HCT116 (cell line): Measurements from ENCODE around the gene FGFR3. TPM values are rescaled to one million over a fixed set of nuclear protein-coding genes. Genes with fewer than 3 reads are reported as not detected.

ENCODE experiments used
- ATAC-seq: fragments of 200-7000 bp; cut with Tn5 transposase; 2 replicates; pipeline ENCODE4 v1.9.1; 2020; ENCODE audit warnings: mild to moderate bottlenecking, moderate library complexity
- BruUV-seq: library from RNA; stranded (reverse); fragments of 400-500 nt; replicated peaks from 2 replicates; lab custom pipeline; 2021; lab: Mats Ljungman, UMichigan
- CTCF ChIA-PET: fragments of 300-600 bp; sonication (Branson Sonifier 250); formaldehyde crosslinking; loops from one replicate; lab custom pipeline; 2021; ENCODE audit warnings: antibody characterized with exemption; lab: Charles Lee
- POLR2A ChIA-PET: fragments of 300-600, 350-600 bp; sonication (Branson Sonifier 250); formaldehyde crosslinking; loops from one replicate; lab custom pipeline; 2021; ENCODE audit warnings: antibody characterized with exemption; lab: Charles Lee
- RAD21 ChIA-PET, 2 experiments: fragments of 300-600 bp; sonication (Branson Sonifier 250); formaldehyde crosslinking; loops; one replicate each; lab custom pipeline; 2023; ENCODE audit warnings: low total read pairs in 2 of 2; ENCODE audit not compliant: uncharacterized antibody in 2 of 2, unreplicated experiment in 2 of 2, low non-redundant PET in 1 of 2; lab: Charles Lee
- DNase-seq: peaks from one replicate; pipeline ENCODE4 v3.0.0-alpha.2; 2010; ENCODE audit warnings: low read depth, low spot score
- H2AFZ ChIP-seq: fragments of 200-600 bp; shearing (Covaris generic), sonication (generic); 2 replicates; pipeline ENCODE4 v1.6.1; 2017; ENCODE audit warnings: low read depth, mixed run types, mixed read lengths, antibody characterized with exemption, low read length; ENCODE audit not compliant: poor library complexity, severe bottlenecking
- H3K27ac ChIP-seq: 2 replicates; pipeline ENCODE4 v1.5.1; 2012; ENCODE audit warnings: low read depth, low read length
- H3K27me3 ChIP-seq: fragments of 200-600 bp; sonication (generic); 2 replicates; pipeline ENCODE4 v1.6.1; 2016; ENCODE audit warnings: mixed run types, low read length, mixed read lengths; ENCODE audit not compliant: insufficient read depth
- H3K36me3 ChIP-seq, 2 experiments: fragments of 200-500 bp in 1 of 2; fragments of 200-600 bp in 1 of 2; sonication (Bioruptor generic) in 1 of 2; sonication (generic) in 1 of 2; 2 replicates each; pipeline versions ENCODE4 v1.5.1 to v1.6.1; 2014 to 2016; ENCODE audit warnings: low read length in 2 of 2, inconsistent platforms in 1 of 2, mixed read lengths in 1 of 2, mixed run types in 1 of 2; ENCODE audit not compliant: insufficient read depth in 2 of 2, control insufficient read depth in 1 of 2
- H3K4me1 ChIP-seq, 2 experiments: fragments of 200-600 bp in 1 of 2; sonication (generic) in 1 of 2; 2 replicates each; pipeline versions ENCODE4 v1.5.1 to v1.6.1; 2012 to 2017; ENCODE audit warnings: low read length in 2 of 2, inconsistent platforms in 1 of 2, mild to moderate bottlenecking in 1 of 2, mixed read lengths in 1 of 2, mixed run types in 1 of 2, moderate library complexity in 1 of 2; ENCODE audit not compliant: insufficient read depth in 2 of 2, control insufficient read depth in 1 of 2
- H3K4me2 ChIP-seq: fragments of 200-600 bp; sonication (generic); 2 replicates; pipeline ENCODE4 v1.6.1; 2017; ENCODE audit warnings: mixed run types, low read length, mixed read lengths
- H3K4me3 ChIP-seq, 2 experiments: fragments of 200-600 bp in 1 of 2; sonication (generic) in 1 of 2; replicated peaks in 1 of 2; 2 replicates each; pipeline ENCODE4 v1.5.1; 2011 to 2016; ENCODE audit warnings: low read length in 2 of 2, control low read depth in 1 of 2, low read depth in 1 of 2, mild to moderate bottlenecking in 1 of 2, mixed read lengths in 1 of 2, mixed run types in 1 of 2
- H3K79me2 ChIP-seq: fragments of 200-600 bp; sonication (generic); 2 replicates; pipeline ENCODE4 v1.6.1; 2017; ENCODE audit warnings: mild to moderate bottlenecking, mixed run types, low read length, moderate library complexity, mixed read lengths; ENCODE audit not compliant: insufficient read depth
- H3K9ac ChIP-seq: fragments of 200-600 bp; sonication (generic); 2 replicates; pipeline ENCODE4 v1.6.1; 2016; ENCODE audit warnings: low read length, mixed read lengths
- H3K9me2 ChIP-seq: fragments of 200-600 bp; sonication (generic), shearing (Covaris generic); 2 replicates; pipeline ENCODE4 v1.6.1; 2017; ENCODE audit warnings: mixed run types, mild to moderate bottlenecking, moderate library complexity; ENCODE audit not compliant: insufficient read depth
- H3K9me3 ChIP-seq, 2 experiments: fragments of 200-500 bp in 1 of 2; fragments of 200-600 bp in 1 of 2; sonication (Bioruptor generic) in 1 of 2; sonication (generic) in 1 of 2; 2 replicates each; pipeline ENCODE4 v1.6.1; 2014 to 2017; ENCODE audit warnings: low read length in 2 of 2, mixed read lengths in 2 of 2, inconsistent platforms in 1 of 2, low read depth in 1 of 2, mild to moderate bottlenecking in 1 of 2, mixed run types in 1 of 2, moderate library complexity in 1 of 2; ENCODE audit not compliant: control insufficient read depth in 1 of 2, insufficient read depth in 1 of 2
- H4K20me1 ChIP-seq: fragments of 200-600 bp; sonication (generic), shearing (Covaris generic); 2 replicates; pipeline ENCODE4 v1.6.1; 2017; ENCODE audit warnings: mixed run types, mild to moderate bottlenecking, moderate library complexity; ENCODE audit not compliant: insufficient read depth
- CBX3 ChIP-seq: IDR thresholded peaks from 2 replicates; pipeline ENCODE4 v1.6.1; 2012; ENCODE audit warnings: low read depth
- CEBPB ChIP-seq: IDR thresholded peaks from 2 replicates; pipeline ENCODE4 v1.6.1; 2012; ENCODE audit warnings: low read depth
- CTCF ChIP-seq, 3 experiments: fragments of 200-600 bp in 1 of 3; sonication (generic) in 1 of 3; IDR thresholded peaks in 2 of 3; conservative IDR thresholded peaks in 1 of 3; 2 replicates each; pipeline ENCODE4 v1.5.1; 2012 to 2017; ENCODE audit warnings: low read depth in 2 of 3, low read length in 2 of 3, antibody characterized with exemption in 1 of 3, borderline replicate concordance in 1 of 3, control low read depth in 1 of 3, mild to moderate bottlenecking in 1 of 3, mixed read lengths in 1 of 3, mixed run types in 1 of 3, moderate library complexity in 1 of 3; ENCODE audit not compliant: insufficient read depth in 1 of 3
- EZH2phosphoT487 ChIP-seq: fragments of 200-600 bp; IDR thresholded peaks from 2 replicates; pipeline ENCODE4 v1.6.1; 2018; ENCODE audit warnings: antibody characterized with exemption, borderline replicate concordance
- FOSL1 ChIP-seq: IDR thresholded peaks from 2 replicates; pipeline ENCODE4 v1.6.1; 2012; ENCODE audit warnings: low read depth
- JUND ChIP-seq: IDR thresholded peaks from 2 replicates; pipeline ENCODE4 v1.6.1; 2012
- MAX ChIP-seq: IDR thresholded peaks from 2 replicates; pipeline ENCODE4 v1.6.1; 2012
- POLR2A ChIP-seq: IDR thresholded peaks from 2 replicates; pipeline ENCODE4 v1.7.0; 2011; ENCODE audit warnings: borderline replicate concordance; ENCODE audit not compliant: insufficient read depth, insufficient read length; ENCODE audit errors: extremely low read depth
- POLR2AphosphoS5 ChIP-seq: IDR thresholded peaks from 2 replicates; pipeline ENCODE4 v1.6.1; 2011; ENCODE audit warnings: mild to moderate bottlenecking, low read depth, low read length, moderate library complexity
- RAD21 ChIP-seq: IDR thresholded peaks from 2 replicates; pipeline ENCODE4 v1.6.1; 2012; ENCODE audit warnings: low read depth, mild to moderate bottlenecking
- REST ChIP-seq: IDR thresholded peaks from 2 replicates; pipeline ENCODE4 v1.6.1; 2012; ENCODE audit warnings: low read depth
- SIN3A ChIP-seq: IDR thresholded peaks from 2 replicates; pipeline ENCODE4 v1.6.1; 2012; ENCODE audit warnings: low read depth
- SRF ChIP-seq: IDR thresholded peaks from 2 replicates; pipeline ENCODE4 v1.6.1; 2012; ENCODE audit warnings: low read depth
- TCF7L2 ChIP-seq: IDR thresholded peaks from 2 replicates; pipeline ENCODE4 v1.7.0; 2011; ENCODE audit warnings: borderline replicate concordance, inconsistent platforms; ENCODE audit not compliant: insufficient read depth, insufficient read length; ENCODE audit errors: extremely low read depth
- YY1 ChIP-seq: IDR thresholded peaks from 2 replicates; pipeline ENCODE4 v1.6.1; 2011; ENCODE audit warnings: low read length, low read depth, moderate library complexity, mild to moderate bottlenecking; ENCODE audit not compliant: insufficient replicate concordance; ENCODE audit errors: extremely low read depth
- ZBTB33 ChIP-seq: IDR thresholded peaks from 2 replicates; pipeline ENCODE4 v1.6.1; 2011; ENCODE audit warnings: mild to moderate bottlenecking, low read length, moderate library complexity; ENCODE audit not compliant: insufficient replicate concordance; ENCODE audit errors: extremely low read depth
- ZFX ChIP-seq: fragments of 450-650 bp; IDR thresholded peaks from 2 replicates; pipeline ENCODE4 v1.6.1; 2017
- ZNF274 ChIP-seq: fragments of 200-500 bp; sonication (Bioruptor generic); IDR thresholded peaks from 2 replicates; pipeline ENCODE4 v1.6.1; 2014; ENCODE audit warnings: mild to moderate bottlenecking, low read depth, low read length, inconsistent platforms
- intact Hi-C: fragments of 100-400 bp; cut with micrococcal nuclease; formaldehyde crosslinking; loops from 2 replicates; pipeline ENCODE4 v1.10.0; 2022
- total RNA-seq: library from RNA; stranded (reverse); gene quantifications from one replicate; pipeline ENCODE4 v1.2.1, GENCODE V29; 2021; ENCODE audit not compliant: unreplicated experiment

Gene FGFR3
- total RNA-seq, 1 experiment from 2014 or later, result 31.7 TPM

- TF ChIP-seq REST, result no peak
- no peak for TF ChIP-seq CBX3
- TF ChIP-seq ZFX, result no peak
- no peak for TF ChIP-seq SRF
- TF ChIP-seq, all 23 proteins: peak for 0
Observed at GRCh38 chr4:1800805-1801204, 7.7 kb downstream of the FGFR3 start (continued).

- ATAC-seq (no peak), DNase-seq (no peak)
- Histone ChIP-seq H4K20me1 (no peaks in the 10 kb centered on the region), H3K9ac (no peak overlapping the region), H3K79me2 (peaks cover 8% of the 10 kb centered on the region; the same call in 1 of the 2 replicates), H3K9me2 (no peaks in the 10 kb centered on the region), H3K4me2 (no peak overlapping the region), H3K4me3 (no peak overlapping the region), H2AFZ (no peak overlapping the region), H3K27ac (no peak overlapping the region), H3K27me3 (no peaks in the 10 kb centered on the region), H3K36me3 (peaks cover 0 to 4% of the 10 kb centered on the region in 2 experiments; a peak in 1 of 4 replicates), H3K9me3 (no peaks in the 10 kb centered on the region), H3K4me1 (no peaks in the 10 kb centered on the region)
- BruUV-seq, result no TSS peak
- RAD21 ChIA-PET, result no interaction called here
- CTCF ChIA-PET, result no interaction called here
- POLR2A ChIA-PET, result no interaction called here
- intact Hi-C loops, result no loop called here
- no peak for TF ChIP-seq CBX3
- no peak for TF ChIP-seq YY1
- no peak for TF ChIP-seq JUND
- no peak for TF ChIP-seq SRF
- no peak for TF ChIP-seq ZBTB33
- TF ChIP-seq TCF7L2, result no peak
- TF ChIP-seq RAD21, result no peak
- TF ChIP-seq MAX, result no peak
- no peak for TF ChIP-seq POLR2AphosphoS5
- no peak for TF ChIP-seq ZNF274
- TF ChIP-seq FOSL1, result no peak
- TF ChIP-seq CTCF (IDR thresholded peaks at IDR 0.05 in 2 of 3, conservative IDR thresholded peaks at IDR 0.05 in 1 of 3; ENCODE audit: borderline replicate concordance in 1 of 3, insufficient read depth in 1 of 3, low read depth in 2 of 3, low read length in 2 of 3), result no peak
- TF ChIP-seq ZFX, result no peak
- no peak for TF ChIP-seq CEBPB
- no peak for TF ChIP-seq POLR2A
- no peak for TF ChIP-seq EZH2phosphoT487
- no peak for TF ChIP-seq SIN3A
Observed at GRCh38 chr4:1801286-1801958, 8.3 kb downstream of the FGFR3 start.
